NB4 (cell line): Measurements from ENCODE around the gene SLC30A1.

Experiments used
- CTCF ChIP-seq: IDR thresholded peaks from one replicate; pipeline ENCODE4 v1.5.1; 2012; ENCODE audit warnings: low read depth, low read length
- MYC ChIP-seq: IDR thresholded peaks from 2 replicates; pipeline ENCODE4 v1.6.1; 2011; ENCODE audit warnings: low read depth, low read length
- POLR2A ChIP-seq: IDR thresholded peaks from 2 replicates; pipeline ENCODE4 v1.6.1; 2011; ENCODE audit warnings: mild to moderate bottlenecking; ENCODE audit not compliant: insufficient read length; ENCODE audit errors: extremely low read depth

DNA sequence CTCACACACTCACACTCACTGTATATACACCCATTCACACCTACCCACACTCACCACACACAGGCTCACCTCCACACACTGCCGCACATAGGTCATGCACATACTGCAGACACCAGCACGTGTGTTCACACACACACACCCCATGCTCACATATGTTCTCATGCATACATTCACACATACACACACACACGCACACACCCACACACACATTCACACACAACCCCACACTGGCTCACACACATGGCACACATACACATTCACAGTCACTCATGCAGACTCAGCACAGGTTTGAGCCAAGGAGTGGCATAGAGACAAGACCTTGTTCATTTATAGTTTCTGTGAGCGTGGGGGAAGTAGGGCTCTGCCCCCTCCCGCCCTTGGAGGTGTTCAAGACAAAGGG is 41.1 kb upstream of the SLC30A1 start:
- TF ChIP-seq CTCF = no peak
- no peak for TF ChIP-seq MYC
- no peak for TF ChIP-seq POLR2A
